Keratinocyte (primary cell): Measurements from ENCODE around the gene TFCP2L1. TPM values are rescaled to one million over a fixed set of nuclear protein-coding genes. Genes with fewer than 3 reads are reported as not detected.

ENCODE experiments used
- DNase-seq: peaks from one replicate; pipeline ENCODE4 v3.0.0-alpha.2; 2011; ENCODE audit warnings: low read depth, missing footprints, low spot score
- FAIRE-seq: peaks from 2 replicates; lab custom pipeline; 2011; peaks lifted over from hg19 to GRCh38; lab: Jason Lieb, UNC
- H2AFZ ChIP-seq: 2 replicates; pipeline ENCODE4 v1.6.0; 2012; ENCODE audit warnings: low read length, control low read depth, inconsistent platforms; ENCODE audit not compliant: control insufficient read depth
- H3K27ac ChIP-seq: 2 replicates; pipeline ENCODE4 v1.5.1; 2011; ENCODE audit warnings: low read length; ENCODE audit not compliant: control insufficient read depth, insufficient read depth
- H3K27me3 ChIP-seq: 3 replicates; pipeline ENCODE4 v1.6.0; 2011; ENCODE audit warnings: low read length; ENCODE audit not compliant: control insufficient read depth, insufficient read depth; ENCODE audit errors: extremely low read depth
- H3K36me3 ChIP-seq, 2 experiments: 2 replicates in 1 of 2; 3 replicates in 1 of 2; pipeline ENCODE4 v1.5.1; 2011; ENCODE audit warnings: low read length in 2 of 2, mild to moderate bottlenecking in 1 of 2; ENCODE audit not compliant: control insufficient read depth in 2 of 2, insufficient read depth in 2 of 2; ENCODE audit errors: extremely low read depth in 1 of 2
- H3K4me1 ChIP-seq: 3 replicates; pipeline ENCODE4 v1.5.1; 2011; ENCODE audit warnings: low read length; ENCODE audit not compliant: control insufficient read depth, insufficient read depth; ENCODE audit errors: extremely low read depth
- H3K4me2 ChIP-seq: 3 replicates; pipeline ENCODE4 v1.6.0; 2011; ENCODE audit warnings: low read depth, low read length; ENCODE audit not compliant: control insufficient read depth, insufficient read depth; ENCODE audit errors: extremely low read depth
- H3K4me3 ChIP-seq, 3 experiments: fragments of 200-600 bp in 1 of 3; sonication (generic) in 1 of 3; 2 replicates in 2 of 3; 3 replicates in 1 of 3; pipeline ENCODE4 v1.5.1; 2011 to 2016; ENCODE audit warnings: low read length in 3 of 3, mild to moderate bottlenecking in 3 of 3, control low read depth in 2 of 3, inconsistent platforms in 1 of 3, low read depth in 1 of 3, mixed read lengths in 1 of 3, mixed run types in 1 of 3, moderate library complexity in 1 of 3; ENCODE audit not compliant: control insufficient read depth in 2 of 3, insufficient read depth in 2 of 3; ENCODE audit errors: extremely low read depth in 1 of 3
- H3K79me2 ChIP-seq: 2 replicates; pipeline ENCODE4 v1.6.0; 2012; ENCODE audit warnings: low read length; ENCODE audit not compliant: control insufficient read depth, insufficient read depth
- H3K9ac ChIP-seq: 3 replicates; pipeline ENCODE4 v1.6.0; 2011; ENCODE audit warnings: low read length; ENCODE audit not compliant: control insufficient read depth, insufficient read depth; ENCODE audit errors: extremely low read depth
- H3K9me1 ChIP-seq: 3 replicates; pipeline ENCODE4 v1.6.0; 2011; ENCODE audit warnings: low read length; ENCODE audit not compliant: control insufficient read depth, insufficient read depth; ENCODE audit errors: extremely low read depth
- H3K9me3 ChIP-seq: 2 replicates; pipeline ENCODE4 v1.5.1; 2012; ENCODE audit warnings: low read depth, low read length; ENCODE audit not compliant: control insufficient read depth
- H4K20me1 ChIP-seq: 3 replicates; pipeline ENCODE4 v1.6.0; 2011; ENCODE audit warnings: low read length; ENCODE audit not compliant: control insufficient read depth, insufficient read depth; ENCODE audit errors: extremely low read depth
- EZH2 ChIP-seq: IDR thresholded peaks from one replicate; pipeline ENCODE4 v1.6.1; 2012; ENCODE audit warnings: inconsistent platforms, mild to moderate bottlenecking, low read length, moderate library complexity
- dilution Hi-C: fragments of 300-500 bp; cut with MboI; formaldehyde crosslinking; loops from one replicate; pipeline ENCODE4 v1.7.0; 2020; ENCODE audit warnings: low sequenced_read_pairs; ENCODE audit not compliant: extremely low pct_ligation_motif_present
- polyA plus RNA-seq, 5 experiments: library from polyadenylated mRNA; depleted of rRNA in 3 of 5; stranded (reverse) in 3 of 5; stranded (forward) in 1 of 5; unstranded in 1 of 5; fragments of >200 nt; gene quantifications; 1 replicate in 1 of 5; 2 replicates in 3 of 5; 3 replicates in 1 of 5; pipeline versions ENCODE4 v1.2.1 to v1.2.3, GENCODE V29; 2011 to 2012; ENCODE audit warnings: missing spikeins in 2 of 5, low read depth in 1 of 5, low replicate concordance in 1 of 5
- TF ChIP-seq, protein P1 (sequence below), 3 experiments: IDR thresholded peaks in 1 of 3; conservative IDR thresholded peaks in 1 of 3; optimal IDR thresholded peaks in 1 of 3; 2 replicates in 2 of 3; 3 replicates in 1 of 3; pipeline versions ENCODE3 to v1.5.1; 2011; ENCODE audit warnings: low read length in 3 of 3, mild to moderate bottlenecking in 3 of 3, moderate library complexity in 2 of 3, control low read depth in 1 of 3, inconsistent platforms in 1 of 3; ENCODE audit not compliant: insufficient read depth in 2 of 3; ENCODE audit errors: extremely low read depth in 1 of 3

TFCP2L1 gene
- polyA plus RNA-seq, 1 donor (not counting 4 experiments of a cell fraction or from before 2014, with no cell fraction given): 29.4 TPM

DNA sequence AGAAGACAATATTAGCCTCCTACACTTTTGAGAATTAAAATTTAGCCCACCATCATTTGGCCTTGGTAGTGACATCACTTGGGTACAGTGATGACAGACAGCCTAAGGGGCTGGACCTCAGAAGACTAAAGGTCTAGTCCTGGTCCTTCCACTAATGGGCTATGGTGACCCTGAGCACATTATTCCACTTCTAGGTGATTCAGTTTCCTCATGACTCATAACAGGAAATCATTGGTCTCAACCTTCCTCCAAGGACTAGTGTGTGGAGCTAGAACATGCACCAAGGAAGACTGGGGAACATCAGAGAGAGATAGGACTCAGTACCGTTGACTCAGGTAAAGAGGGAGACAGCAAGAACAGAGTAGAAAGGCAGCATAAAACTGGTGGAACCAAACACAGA, 64.0 kb downstream of the TFCP2L1 start:
- peaks cover 15% of the 10 kb centered on the region for H3K4me1 ChIP-seq
- no peak overlapping the region for H2AFZ ChIP-seq
- DNase-seq: peak; percentile 5
- H3K79me2 ChIP-seq: no peaks in the 10 kb centered on the region
- H3K4me3 ChIP-seq: no peak overlapping the region
- TF ChIP-seq EZH2: no peak
- TF ChIP-seq, protein P1, sequence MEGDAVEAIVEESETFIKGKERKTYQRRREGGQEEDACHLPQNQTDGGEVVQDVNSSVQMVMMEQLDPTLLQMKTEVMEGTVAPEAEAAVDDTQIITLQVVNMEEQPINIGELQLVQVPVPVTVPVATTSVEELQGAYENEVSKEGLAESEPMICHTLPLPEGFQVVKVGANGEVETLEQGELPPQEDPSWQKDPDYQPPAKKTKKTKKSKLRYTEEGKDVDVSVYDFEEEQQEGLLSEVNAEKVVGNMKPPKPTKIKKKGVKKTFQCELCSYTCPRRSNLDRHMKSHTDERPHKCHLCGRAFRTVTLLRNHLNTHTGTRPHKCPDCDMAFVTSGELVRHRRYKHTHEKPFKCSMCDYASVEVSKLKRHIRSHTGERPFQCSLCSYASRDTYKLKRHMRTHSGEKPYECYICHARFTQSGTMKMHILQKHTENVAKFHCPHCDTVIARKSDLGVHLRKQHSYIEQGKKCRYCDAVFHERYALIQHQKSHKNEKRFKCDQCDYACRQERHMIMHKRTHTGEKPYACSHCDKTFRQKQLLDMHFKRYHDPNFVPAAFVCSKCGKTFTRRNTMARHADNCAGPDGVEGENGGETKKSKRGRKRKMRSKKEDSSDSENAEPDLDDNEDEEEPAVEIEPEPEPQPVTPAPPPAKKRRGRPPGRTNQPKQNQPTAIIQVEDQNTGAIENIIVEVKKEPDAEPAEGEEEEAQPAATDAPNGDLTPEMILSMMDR (optimal IDR thresholded peaks at IDR 0.05 in 1 of 3, IDR thresholded peaks at IDR 0.05 in 1 of 3, conservative IDR thresholded peaks at IDR 0.05 in 1 of 3; ENCODE audit: extremely low read depth in 1 of 3, insufficient read depth in 2 of 3, low read length in 3 of 3): no peak
- no peaks in the 10 kb centered on the region for H3K9me1 ChIP-seq
- no peaks in the 10 kb centered on the region for H4K20me1 ChIP-seq
- peaks cover 11 to 22% of the 10 kb centered on the region in 2 experiments for H3K36me3 ChIP-seq
- no peaks in the 10 kb centered on the region for H3K9me3 ChIP-seq
- H3K27me3 ChIP-seq: no peaks in the 10 kb centered on the region
- FAIRE-seq: peak; percentile 99
- no peak overlapping the region for H3K4me2 ChIP-seq
- no peak overlapping the region for H3K27ac ChIP-seq
- H3K9ac ChIP-seq: no peak overlapping the region
- dilution Hi-C loops: no loop called here

DNA sequence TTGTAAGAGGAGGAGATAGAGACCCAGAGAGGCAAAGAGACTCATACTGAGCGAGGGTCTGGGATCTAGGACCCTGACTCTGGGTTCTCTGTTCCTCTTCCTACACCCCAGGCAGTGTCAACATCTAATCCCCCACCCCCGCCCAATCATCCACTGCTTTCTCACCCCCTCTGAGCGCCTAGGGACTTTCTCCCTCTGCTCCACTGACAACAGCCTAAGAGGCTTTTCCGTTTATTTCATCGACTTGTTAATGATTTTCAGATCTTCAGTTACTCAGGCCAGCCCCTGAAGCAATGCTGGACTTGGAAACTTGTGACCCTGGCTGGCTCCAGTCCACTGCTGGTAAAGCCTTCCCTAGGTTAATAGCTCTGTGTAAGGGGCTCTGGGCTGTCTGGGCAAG, 65.1 kb downstream of the TFCP2L1 start:
- H3K79me2 ChIP-seq: no peaks in the 10 kb centered on the region
- dilution Hi-C loops: no loop called here
- peaks cover 7 to 22% of the 10 kb centered on the region in 2 experiments for H3K36me3 ChIP-seq
- DNase-seq (no peak), FAIRE-seq (no peak)
- no peak overlapping the region for H3K4me2 ChIP-seq
- no peaks in the 10 kb centered on the region for H4K20me1 ChIP-seq
- no peak overlapping the region for H3K9ac ChIP-seq
- no peaks in the 10 kb centered on the region for H3K9me1 ChIP-seq
- peaks cover 15% of the 10 kb centered on the region for H3K4me1 ChIP-seq
- no peak overlapping the region for H3K4me3 ChIP-seq
- no peaks in the 10 kb centered on the region for H3K9me3 ChIP-seq
- TF ChIP-seq, protein P1 (optimal IDR thresholded peaks at IDR 0.05 in 1 of 3, IDR thresholded peaks at IDR 0.05 in 1 of 3, conservative IDR thresholded peaks at IDR 0.05 in 1 of 3; ENCODE audit: extremely low read depth in 1 of 3, insufficient read depth in 2 of 3, low read length in 3 of 3): no peak
- no peak for TF ChIP-seq EZH2
- H3K27me3 ChIP-seq: no peaks in the 10 kb centered on the region
- H3K27ac ChIP-seq: no peak overlapping the region
- no peak overlapping the region for H2AFZ ChIP-seq
